Mucosa of descending colon (tissue), 3 donors: Measurements from ENCODE around the gene NEGR1. TPM values are rescaled to one million over a fixed set of nuclear protein-coding genes. Genes with fewer than 3 reads are reported as not detected.
A peak's percentile ranks its signal among the peaks of the same experiment; 100 is the strongest.
"Not testable (repeated sequence)": the region's sequence is repeated elsewhere in the genome, so short reads cannot be mapped to it uniquely, and the experiment has no call there.

Experiments used
- ATAC-seq: fragments of 200-7000 bp; cut with Tn5 transposase; one replicate; pipeline ENCODE4 v1.9.1; 2020; ENCODE audit warnings: mild to moderate bottlenecking, moderate library complexity
- DNase-seq, 3 donors: peaks; one replicate each; pipeline ENCODE4 v3.0.0-alpha.2; 2020
- H3K36me3 ChIP-seq: fragments of 200-600 bp; one replicate; pipeline ENCODE4 v1.8.0; 2021; ENCODE audit warnings: low read depth, mild to moderate bottlenecking
- H3K4me1 ChIP-seq: fragments of 200-600 bp; one replicate; pipeline ENCODE4 v1.8.0; 2021; ENCODE audit warnings: low read depth, mild to moderate bottlenecking
- H3K4me3 ChIP-seq: fragments of 200-600 bp; one replicate; pipeline ENCODE4 v1.8.0; 2021; ENCODE audit warnings: mild to moderate bottlenecking
- H3K9me3 ChIP-seq: fragments of 200-600 bp; one replicate; pipeline ENCODE4 v1.8.0; 2021; ENCODE audit warnings: mild to moderate bottlenecking
- CTCF ChIP-seq: fragments of 200-600 bp; IDR thresholded peaks from one replicate; pipeline ENCODE4 v1.8.0; 2022; ENCODE audit warnings: antibody characterized with exemption, mild to moderate bottlenecking
- intact Hi-C, 2 donors: fragments of 100-400 bp; cut with DNase I in 1 of 2; cut with micrococcal nuclease in 1 of 2; formaldehyde crosslinking; loops; one replicate each; pipeline versions ENCODE4 v1.11.0 to v1.11.1; 2022; cut with DNase I, micrococcal nuclease
- total RNA-seq, 3 donors: library from RNA; stranded (reverse); fragmentation: NEBNext Ultra II Directional in 2 of 3; extraction: Animal tissue kit (Norgen Biotek cat#: 25700) in 2 of 3; gene quantifications; one replicate each; pipeline versions ENCODE4 v1.2.1 to v1.2.4, GENCODE V29; 2021 to 2023
- donor health status: DM: no; HTN: no; CAD: no; lungs with moderate emphysema.
- donor health status: DM: no; HTN: no; CAD: no.
- donor health status: DM: no; HTN: yes; CAD: no.

Gene NEGR1
- total RNA-seq, 3 donors from 2014 or later: 2.3 to 47.9 (median 8.0) TPM

- intact Hi-C loops: no loop called here
- H3K4me1 ChIP-seq: no peaks in the 10 kb centered on the region
- H3K4me3 ChIP-seq: no peak overlapping the region
- TF ChIP-seq CTCF: no peak
- no peaks in the 10 kb centered on the region for H3K9me3 ChIP-seq
- no peaks in the 10 kb centered on the region for H3K36me3 ChIP-seq
- ATAC-seq: no peak
- no peak for DNase-seq
Observed at GRCh38 chr1:71916894-71917293, 365.4 kb downstream of the NEGR1 start.

GRCh38 chr1:71914626-71915025 lies 367.7 kb downstream of the NEGR1 start:
- Histone ChIP-seq H3K4me3 (no peak overlapping the region), H3K4me1 (no peaks in the 10 kb centered on the region), H3K9me3 (no peaks in the 10 kb centered on the region), H3K36me3 (no peaks in the 10 kb centered on the region)
- intact Hi-C loops: no loop called here
- TF ChIP-seq CTCF: no peak
- no peak for ATAC-seq
- no peak for DNase-seq

GRCh38 chr1:71908871-71909390 lies 373.4 kb downstream of the NEGR1 start:
- DNase-seq: no peak
- TF ChIP-seq CTCF: no peak
- intact Hi-C loops: no loop called here

GRCh38 chr1:71908303-71908702 lies 374.0 kb downstream of the NEGR1 start:
- ATAC-seq (no peak), DNase-seq (peak in 1 of 3 donors; percentile 9)
- H3K9me3 ChIP-seq: no peaks in the 10 kb centered on the region
- no peaks in the 10 kb centered on the region for H3K36me3 ChIP-seq
- H3K4me3 ChIP-seq: no peak overlapping the region
- H3K4me1 ChIP-seq: no peaks in the 10 kb centered on the region
- intact Hi-C loops: no loop called here
- TF ChIP-seq CTCF: no peak

More at GRCh38 chr1:71908871-71909390, 373.4 kb downstream of the NEGR1 start:
- no peaks in the 10 kb centered on the region for H3K4me1 ChIP-seq
- no peak overlapping the region for H3K4me3 ChIP-seq
- no peak for ATAC-seq
- H3K9me3 ChIP-seq: no peaks in the 10 kb centered on the region
- H3K36me3 ChIP-seq: no peaks in the 10 kb centered on the region

- DNase-seq: no peak
- Histone ChIP-seq H3K4me3 (no peak overlapping the region), H3K9me3 (no peaks in the 10 kb centered on the region), H3K4me1 (no peaks in the 10 kb centered on the region), H3K36me3 (no peaks in the 10 kb centered on the region)
- intact Hi-C loops: no loop called here
- TF ChIP-seq CTCF: no peak
- no peak for ATAC-seq
Observed at GRCh38 chr1:71899881-71900280, 382.5 kb downstream of the NEGR1 start.

GRCh38 chr1:71888166-71888565 lies 394.2 kb downstream of the NEGR1 start:
- H3K9me3 ChIP-seq, ATAC-seq, H3K4me1 ChIP-seq, DNase-seq, intact Hi-C loops, H3K36me3 ChIP-seq, H3K4me3 ChIP-seq: not testable (repeated sequence)
